Measurements from ENCODE around the gene DOCK2. TPM values are rescaled to one million over a fixed set of nuclear protein-coding genes. Genes with fewer than 3 reads are reported as not detected.

The DOCK2 gene
- total RNA-seq, 1 donor from 2014 or later, result 0.77 TPM

GRCh38 chr5:169956756-169957155 is 319.7 kb downstream of the DOCK2 start:
- no peak for DNase-seq (ENCODE audit: low read depth, low spot score)
- Mint-ChIP-seq H3K36me3 (ENCODE audit: low read depth) (no peaks in the 10 kb centered on the region), H3K4me1 (peaks cover 6% of the 10 kb centered on the region), H3K27me3 (ENCODE audit: low read depth) (peaks cover 8% of the 10 kb centered on the region), H3K9me3 (no peaks in the 10 kb centered on the region), H3K4me3 (no peak overlapping the region), H3K27ac (ENCODE audit: unreplicated experiment) (no peak overlapping the region)
- TF ChIP-seq CTCF (conservative IDR thresholded peaks at IDR 0.05), result no peak

- peaks cover 5% of the 10 kb centered on the region for H3K27me3 Mint-ChIP-seq (ENCODE audit: low read depth)
- TF ChIP-seq CTCF (conservative IDR thresholded peaks at IDR 0.05), result no peak
These were observed 321.2 kb downstream of the DOCK2 start for GRCh38 chr5:169958278-169958677.

GRCh38 chr5:169960659-169961058 is 323.6 kb downstream of the DOCK2 start:
- H3K36me3 Mint-ChIP-seq (ENCODE audit: low read depth), result no peaks in the 10 kb centered on the region
- H3K9me3 Mint-ChIP-seq, result no peaks in the 10 kb centered on the region
- TF ChIP-seq CTCF (conservative IDR thresholded peaks at IDR 0.05), result no peak
- no peak overlapping the region for H3K27ac Mint-ChIP-seq (ENCODE audit: unreplicated experiment)
- peaks cover 6% of the 10 kb centered on the region for H3K4me1 Mint-ChIP-seq
- no peaks in the 10 kb centered on the region for H3K27me3 Mint-ChIP-seq (ENCODE audit: low read depth)
- no peak overlapping the region for H3K4me3 Mint-ChIP-seq
- DNase-seq (ENCODE audit: low read depth, low spot score), result no peak

More at GRCh38 chr5:169958278-169958677, 321.2 kb downstream of the DOCK2 start:
- H3K36me3 Mint-ChIP-seq (ENCODE audit: low read depth), result no peaks in the 10 kb centered on the region
- no peak overlapping the region for H3K27ac Mint-ChIP-seq (ENCODE audit: unreplicated experiment)
- H3K4me3 Mint-ChIP-seq, result no peak overlapping the region
- DNase-seq (ENCODE audit: low read depth, low spot score), result no peak
- peaks cover 6% of the 10 kb centered on the region for H3K4me1 Mint-ChIP-seq
- no peaks in the 10 kb centered on the region for H3K9me3 Mint-ChIP-seq

- H3K27me3 Mint-ChIP-seq (ENCODE audit: low read depth), result no peaks in the 10 kb centered on the region
- H3K36me3 Mint-ChIP-seq (ENCODE audit: low read depth), result no peaks in the 10 kb centered on the region
- no peak overlapping the region for H3K4me3 Mint-ChIP-seq
- H3K27ac Mint-ChIP-seq (ENCODE audit: unreplicated experiment), result no peak overlapping the region
- no peaks in the 10 kb centered on the region for H3K9me3 Mint-ChIP-seq
- DNase-seq (ENCODE audit: low read depth, low spot score), result no peak
- H3K4me1 Mint-ChIP-seq, result peaks cover 9% of the 10 kb centered on the region
- TF ChIP-seq CTCF (conservative IDR thresholded peaks at IDR 0.05), result no peak
These were observed 327.2 kb downstream of the DOCK2 start for GRCh38 chr5:169964246-169964645.

- no peaks in the 10 kb centered on the region for H3K9me3 Mint-ChIP-seq
- H3K27me3 Mint-ChIP-seq (ENCODE audit: low read depth), result no peaks in the 10 kb centered on the region
- no peak for DNase-seq (ENCODE audit: low read depth, low spot score)
- no peak overlapping the region for H3K4me3 Mint-ChIP-seq
- H3K36me3 Mint-ChIP-seq (ENCODE audit: low read depth), result no peaks in the 10 kb centered on the region
- H3K27ac Mint-ChIP-seq (ENCODE audit: unreplicated experiment), result peak overlapping the region; percentile 66
- no peak for TF ChIP-seq CTCF (conservative IDR thresholded peaks at IDR 0.05)
- peaks cover 24% of the 10 kb centered on the region for H3K4me1 Mint-ChIP-seq
These were observed 333.3 kb downstream of the DOCK2 start for GRCh38 chr5:169970339-169970738.
